ENCODE results near the gene IQCE. TPM values are rescaled to one million over a fixed set of nuclear protein-coding genes. Genes with fewer than 3 reads are reported as not detected.

The IQCE gene, protein sequence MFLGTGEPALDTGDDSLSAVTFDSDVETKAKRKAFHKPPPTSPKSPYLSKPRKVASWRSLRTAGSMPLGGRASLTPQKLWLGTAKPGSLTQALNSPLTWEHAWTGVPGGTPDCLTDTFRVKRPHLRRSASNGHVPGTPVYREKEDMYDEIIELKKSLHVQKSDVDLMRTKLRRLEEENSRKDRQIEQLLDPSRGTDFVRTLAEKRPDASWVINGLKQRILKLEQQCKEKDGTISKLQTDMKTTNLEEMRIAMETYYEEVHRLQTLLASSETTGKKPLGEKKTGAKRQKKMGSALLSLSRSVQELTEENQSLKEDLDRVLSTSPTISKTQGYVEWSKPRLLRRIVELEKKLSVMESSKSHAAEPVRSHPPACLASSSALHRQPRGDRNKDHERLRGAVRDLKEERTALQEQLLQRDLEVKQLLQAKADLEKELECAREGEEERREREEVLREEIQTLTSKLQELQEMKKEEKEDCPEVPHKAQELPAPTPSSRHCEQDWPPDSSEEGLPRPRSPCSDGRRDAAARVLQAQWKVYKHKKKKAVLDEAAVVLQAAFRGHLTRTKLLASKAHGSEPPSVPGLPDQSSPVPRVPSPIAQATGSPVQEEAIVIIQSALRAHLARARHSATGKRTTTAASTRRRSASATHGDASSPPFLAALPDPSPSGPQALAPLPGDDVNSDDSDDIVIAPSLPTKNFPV
- 10 to 100 TPM; 19.2 to 21.2 (median 21.2) TPM for polyA plus RNA-seq (ENCODE audit: insufficient read length in 3 of 3)

DNA sequence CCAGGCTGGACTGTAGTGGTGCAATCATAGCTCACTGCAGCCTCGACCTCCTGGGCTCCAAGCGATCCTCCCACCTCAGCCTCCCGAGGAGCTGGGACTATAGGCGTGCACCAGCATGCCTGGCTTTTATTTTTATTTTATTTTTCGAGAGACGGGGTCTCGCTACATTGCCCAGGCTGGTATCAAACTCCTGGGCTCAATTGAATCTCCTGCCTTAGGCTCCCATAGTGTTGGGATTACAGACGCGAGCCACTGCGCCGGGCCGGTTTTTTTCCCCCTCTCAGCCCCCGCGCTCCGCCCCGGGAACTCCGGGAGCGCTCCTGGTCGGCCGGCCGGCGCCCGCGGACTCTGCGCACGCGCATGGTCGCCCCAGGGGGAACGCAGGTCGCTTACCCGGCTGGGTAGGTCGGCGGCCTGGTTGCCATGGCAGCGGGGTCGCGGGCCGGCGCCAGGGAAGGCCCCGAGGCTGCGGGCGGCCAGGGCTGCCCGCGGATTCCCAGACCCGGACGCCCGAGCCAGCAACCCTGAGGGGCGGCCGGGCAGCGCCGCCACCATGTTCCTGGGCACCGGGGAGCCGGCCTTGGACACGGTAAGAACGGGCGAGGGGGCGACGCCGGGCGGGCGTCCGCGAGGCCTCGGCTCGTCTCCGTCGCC lies at the start of gene IQCE:
TSS of gene IQCE (plus strand) at position 351 of the 654 bp plus-strand sequence. CDS start at position 554, 203 bp downstream.
- peak; percentile 41 to 81 (median 75) for DNase-seq (ENCODE audit: low read depth in 3 of 3, low spot score in 2 of 3)

DNA sequence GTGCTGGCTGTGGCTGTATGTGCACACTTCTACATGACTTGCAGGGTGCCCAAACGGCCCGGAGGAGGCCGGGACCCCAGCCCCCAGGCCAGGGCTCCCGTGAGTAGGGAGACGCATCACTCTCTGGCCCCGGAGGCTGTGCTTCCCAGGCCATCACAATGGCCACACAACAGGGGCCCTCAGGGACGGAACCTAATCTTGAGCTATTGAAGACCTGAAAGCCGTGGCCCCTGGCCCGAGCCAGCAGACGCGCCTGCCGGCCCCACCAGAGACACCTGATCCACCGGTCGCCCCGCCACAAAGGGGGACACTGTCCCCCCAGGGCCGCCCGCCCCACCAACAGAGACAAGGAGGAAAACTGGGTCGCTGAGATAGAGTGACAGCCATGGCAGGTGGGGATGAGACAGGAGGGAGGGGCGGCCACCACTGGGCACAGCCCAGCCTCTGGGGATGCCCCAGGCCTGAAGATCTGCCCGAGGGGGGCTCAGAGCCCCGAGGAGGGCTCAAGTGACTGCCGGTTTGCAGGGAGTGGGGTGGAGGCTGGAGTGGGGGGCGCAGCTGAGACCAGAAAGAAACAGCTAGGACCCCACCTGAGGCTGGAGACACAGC lies 49.4 kb upstream of the IQCE start:
- no peak for DNase-seq (ENCODE audit: low read depth in 3 of 3, low spot score in 2 of 3)

- DNase-seq (ENCODE audit: low read depth in 3 of 3, low spot score in 2 of 3) = no peak
Observed at GRCh38 chr7:2510130-2510776, 48.5 kb upstream of the IQCE start.

GRCh38 chr7:2510909-2511768 lies 47.6 kb upstream of the IQCE start:
- DNase-seq (ENCODE audit: low read depth in 3 of 3, low spot score in 2 of 3) = no peak

- DNase-seq (ENCODE audit: low read depth in 3 of 3, low spot score in 2 of 3) = no peak
Observed at GRCh38 chr7:2511769-2512168, 47.0 kb upstream of the IQCE start.

DNA sequence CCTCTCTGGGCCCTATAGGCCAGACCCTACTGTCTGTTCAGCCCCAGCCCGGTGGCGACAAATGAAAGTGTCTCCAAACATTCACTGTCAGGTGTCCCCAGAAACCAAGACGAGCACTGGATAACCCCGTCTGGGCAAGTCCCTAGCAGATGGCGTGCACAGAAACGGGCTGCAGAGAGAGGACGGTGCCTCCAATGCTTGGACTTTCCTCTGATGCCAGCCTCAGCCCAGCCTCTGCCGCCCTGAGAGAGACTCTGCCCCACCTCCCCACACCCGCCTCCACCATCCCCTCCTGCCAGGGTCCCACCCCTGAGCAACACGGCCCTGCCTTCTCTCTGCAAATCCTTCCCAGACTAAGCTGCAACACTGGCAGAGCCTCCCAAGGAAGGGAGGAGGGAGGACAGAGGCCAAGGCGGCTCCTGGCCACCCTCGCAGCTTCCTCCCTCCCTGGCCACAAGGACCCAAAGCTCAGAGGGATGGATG lies 46.6 kb upstream of the IQCE start:
- no peak for DNase-seq (ENCODE audit: low read depth in 3 of 3, low spot score in 2 of 3)

- DNase-seq (ENCODE audit: low read depth in 3 of 3, low spot score in 2 of 3) = no peak
Observed at GRCh38 chr7:2512713-2513112, 46.1 kb upstream of the IQCE start.

- no peak for DNase-seq (ENCODE audit: low read depth in 3 of 3, low spot score in 2 of 3)
Observed at GRCh38 chr7:2513702-2514101, 45.1 kb upstream of the IQCE start.

DNA sequence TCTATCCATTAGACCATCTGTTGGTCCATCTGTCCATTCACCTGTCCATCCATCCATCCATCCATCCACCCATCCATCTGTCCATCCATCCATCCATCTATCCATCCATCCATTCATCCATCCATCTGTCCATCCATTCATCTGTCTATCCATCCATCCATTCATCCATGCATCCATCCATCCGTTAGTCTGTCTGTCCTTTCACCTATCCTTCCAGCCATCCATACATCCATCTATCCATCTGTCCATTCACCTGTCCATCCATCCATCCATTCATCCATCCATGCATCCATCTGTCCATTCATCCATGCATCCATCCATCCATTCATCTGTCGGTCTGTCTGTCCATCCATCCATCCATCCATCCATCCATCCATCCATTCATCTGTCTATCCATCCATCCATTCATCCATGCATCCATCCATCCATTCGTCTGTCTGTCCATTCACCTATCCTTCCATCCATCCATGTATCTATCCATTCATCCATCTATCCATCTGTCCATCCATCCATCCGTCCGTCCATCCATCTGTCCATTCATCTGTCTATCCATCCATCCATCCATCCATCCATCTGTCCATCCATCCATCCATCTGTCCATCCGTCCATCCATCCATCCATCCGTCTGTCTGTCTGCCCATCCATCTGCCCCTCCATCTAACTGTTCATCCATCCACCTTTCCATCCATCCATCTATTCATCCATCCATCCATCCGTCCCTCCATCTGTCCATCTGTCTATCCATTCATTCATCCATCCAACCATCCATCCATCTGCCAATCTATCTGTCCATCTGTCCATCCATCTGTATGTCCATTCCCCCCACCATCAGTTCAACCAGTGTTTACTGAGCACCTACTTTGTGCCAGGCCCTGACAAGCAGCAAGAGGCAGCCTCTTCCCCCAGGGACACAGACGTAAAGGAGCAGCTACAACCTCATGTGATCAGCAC lies 44.0 kb upstream of the IQCE start:
- no peak for DNase-seq (ENCODE audit: low read depth in 3 of 3, low spot score in 2 of 3)

- DNase-seq (ENCODE audit: low read depth in 3 of 3, low spot score in 2 of 3) = no peak
Observed at GRCh38 chr7:2515424-2516193, 43.2 kb upstream of the IQCE start.

GRCh38 chr7:2516194-2516555 lies 42.6 kb upstream of the IQCE start:
- DNase-seq (ENCODE audit: low read depth in 3 of 3, low spot score in 2 of 3) = no peak

GRCh38 chr7:2517026-2517425 lies 41.8 kb upstream of the IQCE start:
- no peak for DNase-seq (ENCODE audit: low read depth in 3 of 3, low spot score in 2 of 3)

GRCh38 chr7:2517678-2518507 lies 40.9 kb upstream of the IQCE start:
- no peak for DNase-seq (ENCODE audit: low read depth in 3 of 3, low spot score in 2 of 3)

GRCh38 chr7:2518737-2519118 lies 40.1 kb upstream of the IQCE start:
- no peak for DNase-seq (ENCODE audit: low read depth in 3 of 3, low spot score in 2 of 3)

- peak in 1 of 3 donors; percentile 77 for DNase-seq (ENCODE audit: low read depth in 3 of 3, low spot score in 2 of 3)
Observed at GRCh38 chr7:2519119-2519930, 39.5 kb upstream of the IQCE start, which contains the start of gene LFNG. LFNG (plus strand) TSS chr7:2519774; CDS start chr7:2519862, 88 bp downstream.

Data from right renal cortex interstitium (tissue), 3 donors.